HUDEP-2 (cell line): ENCODE measurements around the gene IFNLR1.

ENCODE experiments used
- DNase-seq, 76 experiments: peaks; one replicate each; lab custom pipeline; 2025; ENCODE audit not compliant: unreplicated experiment in 76 of 76; lab: John Stamatoyannopoulos, UW

The IFNLR1 gene

DNA sequence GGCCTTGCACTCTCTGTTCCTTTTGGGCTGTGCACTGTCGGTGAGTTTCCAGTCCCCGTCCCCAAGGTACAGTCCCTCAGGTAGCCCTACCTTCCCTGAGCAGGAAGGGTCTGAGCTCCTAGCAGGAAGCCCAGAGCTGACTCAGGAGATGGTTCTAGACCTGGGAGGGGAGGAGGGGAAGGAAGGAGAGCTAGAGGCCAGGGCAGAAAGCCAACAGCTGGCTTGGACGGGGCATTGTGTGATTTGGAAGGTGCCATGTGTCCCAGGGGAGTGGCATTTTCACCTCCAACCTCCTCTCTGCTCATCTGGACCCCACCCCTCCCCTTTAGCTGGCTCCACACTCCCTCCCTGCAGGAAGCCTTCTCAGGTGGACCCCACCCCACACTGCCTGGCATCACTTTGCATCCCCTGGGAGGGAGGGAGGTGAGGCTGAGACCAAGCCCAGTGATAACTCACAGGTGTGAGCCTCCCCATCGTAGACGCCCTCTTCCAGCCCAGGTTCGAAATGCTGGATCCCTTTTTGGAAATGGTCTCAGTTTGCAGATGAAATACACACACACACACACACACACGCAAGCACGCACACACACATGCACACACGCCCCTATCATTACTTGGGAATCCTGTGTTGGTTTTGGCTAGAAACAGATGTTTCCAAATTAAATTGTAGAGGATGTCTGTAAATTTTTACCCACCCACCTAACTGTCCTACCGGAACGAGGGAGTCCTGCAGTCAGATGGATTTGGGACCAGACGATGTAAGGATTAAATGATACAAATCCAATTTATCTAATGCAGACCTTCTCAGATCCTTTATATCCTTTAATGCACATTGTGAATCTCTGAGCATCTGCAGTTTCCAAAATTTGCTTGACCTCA is 19.7 kb upstream of the IFNLR1 start:
- no peak for DNase-seq

DNA sequence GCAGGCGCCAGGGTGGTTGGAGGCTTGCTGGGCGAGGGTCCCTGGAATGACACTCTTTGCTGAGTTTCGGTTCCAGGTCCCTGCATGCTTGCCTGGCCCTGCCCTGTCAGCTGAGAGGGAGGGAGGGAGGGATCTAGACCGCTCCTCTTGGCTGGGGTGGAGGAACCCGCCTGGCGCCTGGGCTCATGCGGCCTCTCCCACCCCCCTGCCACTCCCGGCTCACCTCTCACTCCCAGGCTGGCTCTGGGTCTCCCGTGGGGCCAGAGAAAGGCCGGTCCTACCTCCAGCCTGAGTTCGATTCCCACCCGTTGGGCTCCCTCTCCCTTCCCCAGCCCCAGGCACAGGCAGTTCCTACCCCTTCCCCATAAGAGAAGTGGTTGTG is 19.0 kb upstream of the IFNLR1 start:
- DNase-seq, result no peak

DNA sequence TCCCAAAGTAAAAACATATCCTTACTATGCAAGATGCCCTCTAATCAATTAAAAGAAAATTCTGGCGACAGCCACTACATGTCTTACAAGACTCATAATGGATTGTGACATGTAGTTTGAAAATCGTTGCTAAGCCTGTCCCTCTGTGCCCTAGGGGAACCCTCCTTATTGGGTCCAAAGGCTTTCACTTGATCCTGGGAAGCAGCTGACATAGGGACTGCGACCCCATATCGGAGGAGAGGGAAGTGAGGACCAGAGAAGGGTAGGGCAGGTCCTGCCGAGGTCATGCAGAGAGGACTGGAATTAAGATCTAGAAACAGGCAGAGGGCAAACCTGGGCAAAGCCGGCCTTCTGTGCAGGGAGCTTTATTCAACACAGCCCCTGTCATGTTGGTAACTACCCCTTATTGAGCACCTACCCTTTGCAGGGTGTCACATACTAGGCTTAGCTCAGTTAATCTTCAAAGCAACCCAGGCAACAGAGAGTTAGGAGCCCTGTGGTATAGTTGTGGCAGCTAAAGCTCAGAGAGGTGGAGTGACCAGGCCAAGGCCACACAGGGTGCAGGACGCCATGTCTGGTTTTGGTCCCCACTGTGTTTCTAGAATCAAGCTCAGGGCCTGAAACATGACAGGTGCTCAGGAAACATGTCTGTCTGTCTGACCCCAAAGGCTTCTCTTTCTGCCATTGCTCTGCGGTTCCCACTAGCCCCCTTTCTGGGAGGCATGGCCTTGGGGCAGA is 18.4 kb upstream of the IFNLR1 start:
- no peak for DNase-seq

DNA sequence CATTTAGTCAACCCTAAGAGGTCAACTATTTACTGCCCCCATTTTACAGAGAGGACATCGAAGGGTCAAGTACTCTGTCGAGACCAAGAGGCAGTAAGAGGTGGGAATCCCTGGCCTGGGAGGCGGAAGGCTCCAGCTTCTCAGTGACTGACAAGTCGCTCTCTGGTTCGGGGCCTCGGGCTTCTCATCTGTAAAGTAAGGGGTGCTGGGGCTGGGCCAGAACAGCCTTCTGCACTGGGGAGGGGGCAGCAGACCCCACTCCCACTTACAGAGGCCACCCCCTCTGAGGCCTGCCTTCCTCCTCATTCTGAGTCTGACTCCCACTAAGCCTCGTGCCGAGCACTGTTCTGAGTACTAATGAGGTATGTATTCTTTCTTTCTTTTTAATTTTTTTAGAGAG is 17.0 kb upstream of the IFNLR1 start:
- no peak for DNase-seq

DNA sequence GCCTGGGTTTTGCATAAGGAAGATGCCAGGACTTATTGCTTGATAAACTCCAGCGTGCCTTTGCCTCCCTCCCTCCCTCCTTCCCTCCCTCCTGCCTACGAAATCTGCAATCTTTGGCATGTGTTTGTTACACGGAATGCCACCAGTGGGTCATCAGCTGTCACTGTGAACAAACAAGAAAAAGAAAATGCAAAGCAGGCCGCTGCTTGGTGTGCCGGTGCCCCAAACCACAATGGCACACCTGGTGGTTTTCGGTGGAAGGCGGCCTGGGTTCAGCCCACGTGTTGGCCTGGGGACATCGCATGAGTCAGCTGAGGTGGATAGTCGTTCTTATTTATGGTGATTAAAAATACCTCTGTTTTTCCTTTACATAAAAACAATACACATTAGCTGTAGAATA is 16.3 kb upstream of the IFNLR1 start:
- DNase-seq, result no peak

DNA sequence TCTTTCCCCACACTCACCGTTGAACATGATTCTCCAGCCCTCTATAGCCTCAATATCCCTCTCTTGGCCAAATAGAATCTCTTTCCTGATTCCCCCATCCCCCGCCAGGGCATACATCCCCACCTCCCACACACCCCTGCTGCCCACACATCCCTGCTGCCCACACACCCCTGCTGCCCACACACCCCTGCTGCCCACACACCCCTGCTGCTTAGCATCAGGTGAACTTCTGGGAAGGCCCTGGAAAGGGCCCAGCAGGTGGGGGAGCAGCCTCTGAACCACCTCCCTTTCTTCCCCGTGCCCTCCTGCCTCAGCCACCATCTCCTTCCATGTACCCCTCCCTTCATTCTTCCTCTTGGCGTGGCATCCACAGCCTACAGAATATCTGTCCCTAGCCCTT is 15.9 kb upstream of the IFNLR1 start:
- no peak for DNase-seq

DNA sequence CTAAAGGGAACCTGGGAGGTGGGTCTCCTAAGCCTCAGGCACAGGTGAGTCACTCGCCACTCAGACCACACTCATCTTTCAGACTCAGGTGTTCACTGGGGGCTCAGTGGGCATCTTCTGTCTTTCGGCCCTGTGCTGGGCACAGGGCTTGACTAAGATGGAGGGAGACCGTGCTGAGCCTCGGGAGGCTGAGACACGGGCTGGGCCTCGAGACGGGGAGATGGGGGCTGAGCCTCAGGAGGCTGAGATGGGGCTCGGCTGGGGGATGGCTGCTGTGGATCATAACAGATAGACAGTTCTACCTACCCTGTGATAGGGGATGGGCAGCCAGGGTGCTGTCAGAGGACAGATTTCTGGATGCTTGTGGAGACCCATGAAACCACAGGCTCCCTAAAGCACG is 15.5 kb upstream of the IFNLR1 start:
- DNase-seq, result no peak

DNA sequence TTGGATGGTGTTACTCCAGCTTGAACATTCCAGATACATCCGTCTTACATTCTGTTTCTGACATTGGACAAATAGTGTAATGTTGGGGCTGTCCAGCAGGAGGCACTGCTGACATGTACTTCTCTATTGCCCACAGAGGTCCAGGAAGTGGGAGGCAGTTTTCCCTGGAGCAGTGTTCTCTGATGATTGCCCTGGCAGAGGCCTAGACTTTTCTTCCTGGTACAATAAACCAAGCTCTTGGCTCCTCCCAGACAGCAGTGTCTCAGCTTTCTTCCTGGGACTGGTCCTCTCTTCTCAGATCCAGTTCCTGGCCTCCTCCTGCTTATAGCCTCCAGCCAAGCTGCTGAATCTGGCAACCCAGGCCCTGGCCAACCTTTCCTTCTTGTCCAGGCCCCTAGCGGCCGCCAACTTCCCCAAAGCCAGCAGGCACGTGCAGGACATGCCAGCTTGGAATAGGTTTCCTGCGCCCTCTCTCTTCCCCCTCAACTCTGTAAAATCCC is 14.9 kb upstream of the IFNLR1 start:
- peak in 33 of 76 experiments; percentile 2 to 47 (median 22) for DNase-seq

DNA sequence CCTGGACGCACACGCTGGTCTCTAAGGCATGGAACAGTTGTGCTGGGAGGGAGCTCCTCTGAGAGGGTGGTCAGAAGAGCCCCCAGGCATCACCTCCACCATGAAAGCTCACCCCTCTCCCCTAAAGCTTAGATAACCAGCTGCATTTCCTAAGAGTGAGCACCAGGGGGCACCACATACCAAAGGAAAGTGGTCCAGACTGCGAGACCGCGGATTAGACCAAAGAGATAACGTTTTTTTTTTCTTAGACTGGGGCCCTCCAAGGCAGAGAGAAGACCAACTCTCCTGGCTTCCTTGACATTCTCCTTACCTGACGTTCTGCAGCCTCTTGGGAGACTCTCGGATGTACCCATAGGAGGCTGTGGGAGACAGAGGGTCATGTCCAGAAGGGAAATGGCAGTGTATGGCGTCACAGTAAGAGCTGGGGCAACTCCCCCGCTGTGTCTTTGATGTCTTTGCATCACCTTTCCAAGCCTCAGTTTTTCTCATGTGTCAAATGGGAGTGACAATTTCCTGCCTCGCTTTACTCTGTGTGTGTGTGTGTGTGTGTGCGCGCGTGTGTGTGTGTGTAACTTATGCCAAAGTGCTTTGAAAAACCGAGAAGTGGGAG is 12.3 kb upstream of the IFNLR1 start:
- peak in 45 of 76 experiments; percentile 5 to 51 (median 22) for DNase-seq

DNA sequence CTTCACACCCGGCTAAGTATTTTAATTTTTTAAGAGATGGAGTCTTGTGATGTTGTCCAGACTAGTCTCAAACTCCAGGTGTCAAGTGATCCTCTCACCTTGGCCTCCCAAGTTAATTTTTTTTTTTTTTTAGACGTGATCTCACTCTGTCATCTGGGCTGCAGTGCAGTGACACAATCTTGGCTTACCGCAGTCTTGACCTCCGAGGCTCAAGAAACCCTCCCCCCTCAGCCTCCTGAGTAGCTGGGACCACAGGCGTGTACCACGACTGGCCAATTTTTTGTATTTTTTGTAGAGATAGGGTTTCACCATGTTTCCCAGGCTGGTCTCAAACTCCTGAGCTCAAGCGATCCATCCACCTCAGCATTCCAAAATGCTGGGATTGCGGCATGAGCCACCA is 11.7 kb upstream of the IFNLR1 start:
- DNase-seq, result no peak

DNA sequence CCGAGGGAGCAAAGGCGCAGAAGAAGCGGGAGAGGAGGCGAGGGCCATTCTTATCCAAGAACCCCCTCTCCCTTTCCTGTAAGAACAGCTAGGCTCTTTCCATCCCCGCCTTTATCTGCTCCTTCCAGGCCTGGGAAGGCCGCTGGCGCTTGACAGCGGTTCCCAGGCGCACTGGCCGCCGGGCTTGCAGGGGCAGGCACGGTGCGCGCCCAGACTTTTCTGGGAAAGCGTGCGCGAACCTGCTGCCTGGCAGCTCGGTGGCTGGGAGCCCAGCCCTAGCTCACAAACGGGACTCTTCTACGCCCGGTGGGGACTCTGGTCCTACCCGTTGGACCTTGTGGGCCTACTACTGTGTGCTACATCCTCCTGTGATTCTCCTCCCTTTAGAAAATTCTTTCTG is 8.8 kb upstream of the IFNLR1 start:
- DNase-seq, result no peak

DNA sequence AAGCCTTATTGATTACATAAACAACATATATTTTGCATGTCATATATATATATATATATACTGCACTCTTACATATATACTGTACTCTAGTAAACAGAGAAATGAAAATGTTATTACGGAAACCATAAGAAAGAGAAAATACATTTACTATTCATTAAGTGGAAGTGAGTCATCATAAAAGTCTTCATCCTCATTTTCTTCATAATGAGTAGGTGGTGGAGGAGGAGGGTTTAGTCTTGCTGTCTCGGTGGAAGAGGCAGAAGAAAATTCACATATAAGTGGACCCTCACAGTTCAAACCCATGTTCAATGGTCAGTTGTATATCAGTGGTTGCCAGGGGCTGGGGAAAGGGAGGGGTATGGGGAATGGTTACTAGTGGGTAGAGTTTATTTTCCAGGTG is 8.0 kb upstream of the IFNLR1 start:
- no peak for DNase-seq

DNA sequence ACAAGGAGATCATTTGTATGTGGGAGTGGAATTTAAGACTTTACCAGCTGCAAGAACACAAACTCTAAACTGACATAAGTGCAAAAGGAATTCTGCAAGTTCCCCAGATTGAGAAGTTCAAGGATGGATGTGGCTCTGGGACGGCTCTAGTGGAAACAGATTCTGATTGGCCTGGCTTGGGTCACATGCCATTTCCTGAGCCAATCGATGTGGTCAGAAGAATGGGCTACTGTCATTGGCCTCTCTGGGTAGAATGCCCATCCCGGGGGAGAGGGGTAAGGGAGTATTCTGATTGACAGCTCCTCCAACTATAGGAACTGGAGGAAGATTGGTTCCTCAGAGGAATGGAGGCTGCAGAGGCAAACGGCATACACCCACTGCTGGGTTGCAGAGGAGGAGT is 6.0 kb upstream of the IFNLR1 start:
- DNase-seq, result no peak

DNA sequence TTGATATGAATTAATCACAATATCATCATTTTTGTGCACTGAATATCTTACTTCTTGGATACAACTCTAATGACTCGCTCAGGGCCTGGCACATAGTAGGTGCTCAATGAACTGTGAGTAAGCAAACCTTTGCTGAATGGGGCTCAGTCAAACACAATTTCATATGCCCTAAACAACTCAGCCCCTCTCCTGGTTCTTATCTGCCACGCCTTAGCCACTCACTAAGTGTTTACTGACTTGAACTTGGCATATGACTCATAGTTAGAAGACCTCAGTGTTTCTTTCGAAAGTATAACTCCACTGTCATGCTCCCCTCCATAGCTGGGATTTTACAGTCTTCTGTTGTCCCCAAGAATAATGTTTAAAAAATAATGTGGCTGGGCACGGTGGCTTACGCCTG is 4.8 kb upstream of the IFNLR1 start:
- DNase-seq, result peak in 2 of 76 experiments; percentile 4 to 15

DNA sequence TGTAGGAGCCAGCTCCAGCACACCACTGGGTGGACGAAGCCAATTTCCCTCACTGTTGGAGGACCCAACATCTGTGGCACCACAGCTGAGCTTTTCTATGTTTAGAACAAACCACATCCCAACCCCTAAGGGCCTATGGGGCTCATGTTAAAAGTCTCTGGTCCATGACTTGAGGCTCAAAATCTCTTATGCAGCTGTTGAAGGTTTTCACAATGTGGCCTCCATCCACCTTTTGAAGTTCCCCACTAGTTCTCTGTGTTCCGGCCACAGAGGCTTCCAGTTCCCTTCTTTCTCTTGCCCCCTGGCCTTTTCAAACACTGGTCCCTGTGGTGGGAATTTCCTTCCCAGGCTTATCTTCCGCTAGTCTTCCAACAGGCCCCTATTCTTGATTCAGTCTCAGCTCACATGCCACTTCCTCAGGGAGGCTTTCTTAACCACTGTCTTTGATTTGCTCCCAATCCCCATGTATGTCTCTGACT is 3.9 kb upstream of the IFNLR1 start:
- no peak for DNase-seq

DNA sequence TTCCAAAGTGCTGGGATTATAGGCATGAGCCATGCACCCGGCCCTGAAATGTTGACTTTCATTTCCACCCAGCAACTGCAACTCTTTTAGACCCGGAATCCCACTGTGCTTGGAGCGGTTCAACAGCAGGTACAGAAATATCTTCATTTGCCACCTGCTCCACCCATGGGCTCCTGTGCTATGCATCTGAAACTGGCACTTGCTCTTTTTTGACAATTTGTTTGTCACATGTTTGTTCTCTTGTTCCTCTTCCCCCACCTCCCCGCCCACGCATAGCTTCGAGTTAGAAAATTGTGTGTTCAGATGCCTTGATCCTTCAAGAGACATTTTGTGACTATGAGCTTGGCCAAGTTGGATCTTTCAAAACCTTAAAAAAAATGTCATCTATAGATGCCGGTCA is 2.4 kb upstream of the IFNLR1 start:
- DNase-seq, result no peak

DNA sequence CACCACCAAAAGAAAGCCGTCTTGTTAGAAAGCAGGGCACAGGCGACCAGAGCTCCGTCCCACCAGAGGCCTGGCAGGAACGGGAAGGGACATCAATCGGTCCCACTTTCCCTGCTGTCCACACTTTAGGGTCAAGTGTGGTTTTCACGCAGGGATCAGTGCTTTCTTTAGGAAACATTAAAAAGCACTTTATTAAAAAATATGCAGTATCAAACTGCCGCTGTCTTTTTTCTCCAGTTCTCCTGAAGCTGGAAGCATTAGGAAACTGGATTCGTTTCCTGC is 437 bp downstream of the IFNLR1 start:
- no peak for DNase-seq

DNA sequence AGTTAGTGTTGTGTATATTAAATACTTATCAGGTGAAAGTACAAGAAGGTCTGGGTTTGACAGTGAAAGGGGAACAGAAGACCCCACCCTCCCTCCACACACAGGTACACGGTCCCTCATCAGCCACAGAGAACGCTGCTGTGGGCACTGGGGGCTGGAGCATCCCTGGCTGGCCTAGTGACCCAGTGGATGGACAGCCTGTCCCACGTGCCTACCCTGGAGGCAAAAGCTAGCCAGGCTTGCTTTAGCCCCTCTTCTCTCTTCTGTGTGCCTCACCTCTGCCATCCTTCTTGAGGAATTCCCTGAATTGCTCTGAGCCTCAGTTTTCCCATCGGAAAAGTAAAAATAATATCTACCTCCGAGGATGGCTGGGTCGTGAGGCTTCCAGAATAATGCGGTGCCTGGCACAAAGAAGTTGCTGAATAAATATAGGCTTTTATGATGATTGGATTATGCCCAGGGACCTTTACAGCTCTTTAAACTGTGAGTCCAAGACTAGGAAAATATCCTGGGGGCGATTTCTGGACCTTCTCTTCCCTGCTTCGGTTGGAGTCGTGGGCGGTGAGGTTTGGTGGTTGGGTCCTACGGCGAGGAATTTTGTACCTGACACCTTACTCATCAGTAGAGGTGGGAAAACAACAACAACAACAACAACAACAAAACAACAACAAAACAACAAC is 918 bp downstream of the IFNLR1 start:
- DNase-seq, result no peak

DNA sequence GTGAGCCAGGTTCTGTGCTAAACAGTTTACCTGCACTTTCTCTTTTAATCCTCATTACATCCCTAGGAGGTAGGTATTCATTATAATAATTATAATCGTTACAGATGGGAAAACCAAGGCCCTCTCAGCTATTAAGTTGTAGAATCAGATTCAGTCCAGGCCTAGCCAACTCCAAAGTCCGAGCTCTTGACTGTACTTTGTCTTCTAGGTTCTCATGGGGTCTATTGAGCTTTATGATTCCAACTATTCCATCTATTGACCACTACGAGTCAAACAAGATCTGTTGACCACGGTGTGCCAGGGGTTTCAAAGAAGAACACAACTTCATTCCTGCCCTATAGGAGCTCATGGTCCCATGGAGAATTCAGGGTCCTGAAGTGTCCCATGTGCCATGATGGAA is 2.0 kb downstream of the IFNLR1 start:
- no peak for DNase-seq

DNA sequence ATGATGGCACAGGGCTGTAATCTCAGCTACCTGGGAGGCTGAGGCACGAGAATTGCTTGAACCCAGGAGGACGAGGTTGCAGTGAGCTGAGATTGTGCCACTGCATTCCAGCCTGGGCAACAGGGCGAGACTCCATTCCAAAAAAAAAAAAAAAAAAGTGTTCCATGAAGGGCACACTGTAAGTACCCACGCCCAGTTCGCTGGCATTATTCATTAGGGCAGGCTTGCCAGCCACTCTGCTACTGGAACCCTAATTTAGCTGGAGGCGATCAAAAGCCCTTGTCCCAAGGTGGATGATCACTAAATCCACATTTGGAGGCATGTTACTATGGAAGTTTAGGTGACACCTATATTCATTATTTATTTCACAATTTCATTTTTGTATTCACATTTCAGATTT is 5.0 kb downstream of the IFNLR1 start:
- no peak for DNase-seq

DNA sequence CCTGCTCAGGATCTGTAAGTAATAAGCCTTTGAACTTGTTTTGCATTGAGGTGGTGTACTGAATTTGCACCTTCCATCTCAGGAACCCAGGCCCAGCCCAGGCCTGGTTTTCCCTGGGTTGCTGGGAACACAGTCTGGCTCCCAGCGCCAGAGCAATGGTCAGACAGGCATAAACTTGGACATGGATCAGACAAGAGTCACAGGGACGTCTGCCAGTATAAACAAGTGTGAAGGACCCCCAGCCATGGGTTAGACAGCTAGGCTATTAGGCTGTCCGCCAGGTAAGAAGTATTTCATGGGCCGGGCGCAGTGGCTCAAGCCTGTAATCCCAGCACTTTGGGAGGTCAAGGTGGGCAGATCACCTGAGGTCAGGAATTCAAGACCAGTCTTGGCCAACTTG is 5.5 kb downstream of the IFNLR1 start:
- no peak for DNase-seq
